HCT116 (cell line): ENCODE measurements around the gene ANKRD13C.

ENCODE experiments used
- CEBPB ChIP-seq: IDR thresholded peaks from 2 replicates; pipeline ENCODE4 v1.6.1; 2012; ENCODE audit warnings: low read depth
- CTCF ChIP-seq, 3 experiments: fragments of 200-600 bp in 1 of 3; sonication (generic) in 1 of 3; IDR thresholded peaks in 2 of 3; conservative IDR thresholded peaks in 1 of 3; 2 replicates each; pipeline ENCODE4 v1.5.1; 2012 to 2017; ENCODE audit warnings: low read depth in 2 of 3, low read length in 2 of 3, antibody characterized with exemption in 1 of 3, borderline replicate concordance in 1 of 3, control low read depth in 1 of 3, mild to moderate bottlenecking in 1 of 3, mixed read lengths in 1 of 3, mixed run types in 1 of 3, moderate library complexity in 1 of 3; ENCODE audit not compliant: insufficient read depth in 1 of 3
- ELF1 ChIP-seq: IDR thresholded peaks from 2 replicates; pipeline ENCODE4 v1.6.1; 2012; ENCODE audit warnings: low read depth, borderline replicate concordance
- MAX ChIP-seq: IDR thresholded peaks from 2 replicates; pipeline ENCODE4 v1.6.1; 2012
- POLR2A ChIP-seq: IDR thresholded peaks from 2 replicates; pipeline ENCODE4 v1.7.0; 2011; ENCODE audit warnings: borderline replicate concordance; ENCODE audit not compliant: insufficient read depth, insufficient read length; ENCODE audit errors: extremely low read depth
- REST ChIP-seq: IDR thresholded peaks from 2 replicates; pipeline ENCODE4 v1.6.1; 2012; ENCODE audit warnings: low read depth
- SP1 ChIP-seq: IDR thresholded peaks from 2 replicates; pipeline ENCODE4 v1.6.1; 2012; ENCODE audit warnings: low read depth

- TF ChIP-seq POLR2A (no peak), SP1 (no peak), CEBPB (no peak), REST (no peak), CTCF (IDR thresholded peaks at IDR 0.05 in 2 of 3, conservative IDR thresholded peaks at IDR 0.05 in 1 of 3; ENCODE audit: borderline replicate concordance in 1 of 3, insufficient read depth in 1 of 3, low read depth in 2 of 3, low read length in 2 of 3) (no peak), ELF1 (no peak), MAX (no peak)
Measured at GRCh38 chr1:70403759-70404158, 49.2 kb upstream of the ANKRD13C start.
